PC-3 (cell line): ENCODE measurements around the gene CCDC110.

ENCODE experiments used
- EZH2 ChIP-seq: fragments of 300-600 bp; sonication (generic); IDR thresholded peaks from one replicate; pipeline ENCODE4 v1.6.1; 2017; ENCODE audit warnings: antibody characterized with exemption, mild to moderate bottlenecking, low read length; ENCODE audit not compliant: unreplicated experiment
- TF ChIP-seq, protein P1 (sequence below): fragments of 300-600 bp; sonication (generic); conservative IDR thresholded peaks from 2 replicates; pipeline ENCODE4 v1.5.1; 2017; ENCODE audit warnings: antibody characterized with exemption, low read depth, mild to moderate bottlenecking, low read length

DNA sequence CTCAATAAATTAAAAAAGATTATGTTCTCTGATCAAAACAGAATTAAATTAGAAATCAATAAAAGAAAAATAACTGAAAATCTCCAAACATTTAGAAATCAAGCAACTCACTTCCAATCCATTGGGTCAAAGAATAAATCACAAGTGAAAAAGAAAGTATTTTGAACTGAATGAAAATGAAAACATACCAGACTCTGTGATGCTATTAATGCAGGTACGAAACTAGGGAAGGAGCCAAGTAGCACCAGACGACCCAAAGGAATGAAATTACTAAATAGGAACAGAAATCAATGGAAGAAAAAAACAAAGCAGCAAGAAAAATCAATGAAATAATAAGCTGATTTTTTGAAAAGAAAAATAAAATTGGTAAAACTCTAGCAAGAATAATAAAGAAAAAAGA lies 15.4 kb downstream of the CCDC110 start:
- no peak for TF ChIP-seq EZH2
- TF ChIP-seq, protein P1, sequence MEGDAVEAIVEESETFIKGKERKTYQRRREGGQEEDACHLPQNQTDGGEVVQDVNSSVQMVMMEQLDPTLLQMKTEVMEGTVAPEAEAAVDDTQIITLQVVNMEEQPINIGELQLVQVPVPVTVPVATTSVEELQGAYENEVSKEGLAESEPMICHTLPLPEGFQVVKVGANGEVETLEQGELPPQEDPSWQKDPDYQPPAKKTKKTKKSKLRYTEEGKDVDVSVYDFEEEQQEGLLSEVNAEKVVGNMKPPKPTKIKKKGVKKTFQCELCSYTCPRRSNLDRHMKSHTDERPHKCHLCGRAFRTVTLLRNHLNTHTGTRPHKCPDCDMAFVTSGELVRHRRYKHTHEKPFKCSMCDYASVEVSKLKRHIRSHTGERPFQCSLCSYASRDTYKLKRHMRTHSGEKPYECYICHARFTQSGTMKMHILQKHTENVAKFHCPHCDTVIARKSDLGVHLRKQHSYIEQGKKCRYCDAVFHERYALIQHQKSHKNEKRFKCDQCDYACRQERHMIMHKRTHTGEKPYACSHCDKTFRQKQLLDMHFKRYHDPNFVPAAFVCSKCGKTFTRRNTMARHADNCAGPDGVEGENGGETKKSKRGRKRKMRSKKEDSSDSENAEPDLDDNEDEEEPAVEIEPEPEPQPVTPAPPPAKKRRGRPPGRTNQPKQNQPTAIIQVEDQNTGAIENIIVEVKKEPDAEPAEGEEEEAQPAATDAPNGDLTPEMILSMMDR = no peak
